ENCODE data around the gene SPDYE3. TPM values are rescaled to one million over a fixed set of nuclear protein-coding genes. Genes with fewer than 3 reads are reported as not detected.

SPDYE3 gene
- total RNA-seq, 4 donors from 2014 or later: not detected

DNA sequence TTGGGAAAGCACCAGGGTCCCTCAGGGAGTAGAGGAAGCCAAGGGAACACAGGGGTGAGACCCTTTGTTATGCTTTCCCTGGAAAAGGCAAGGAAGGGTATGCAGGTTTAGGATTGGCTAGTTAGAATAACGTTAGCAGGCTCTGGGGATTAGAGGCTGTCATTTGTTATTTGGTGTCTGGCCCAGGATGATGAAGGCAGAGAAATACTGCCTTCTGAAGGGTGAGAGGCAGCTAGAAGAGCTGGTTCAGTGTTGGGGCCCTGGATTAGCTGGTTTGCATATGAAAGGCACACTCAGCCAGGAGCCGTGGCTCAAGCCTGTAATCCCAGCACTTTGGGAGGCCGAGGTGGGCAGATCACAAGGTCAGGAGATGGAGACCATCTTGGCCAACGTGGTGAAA lies 62.8 kb downstream of the SPDYE3 start:
- Histone ChIP-seq H3K27ac (peak overlapping the region in 3 of 4 donors; percentile 31 to 52 (median 52)), H3K4me3 (no peak overlapping the region), H3K27me3 (no peaks in the 10 kb centered on the region), H3K9me3 (no peaks in the 10 kb centered on the region), H3K4me1 (no peaks in the 10 kb centered on the region), H3K36me3 (peaks cover 0 to 6% of the 10 kb centered on the region in 2 donors)
- intact Hi-C loops (cut with DNase I; ENCODE audit: low total_unique reads) (no loop called here), in situ Hi-C loops (cut with MboI; ENCODE audit: low sequenced_read_pairs in 4 of 4) (no loop called here)
- DNase-seq: no peak
- peak in 1 of 2 donors; percentile 10 for TF ChIP-seq POLR2A (IDR thresholded peaks at IDR 0.05)
- TF ChIP-seq, protein P1, sequence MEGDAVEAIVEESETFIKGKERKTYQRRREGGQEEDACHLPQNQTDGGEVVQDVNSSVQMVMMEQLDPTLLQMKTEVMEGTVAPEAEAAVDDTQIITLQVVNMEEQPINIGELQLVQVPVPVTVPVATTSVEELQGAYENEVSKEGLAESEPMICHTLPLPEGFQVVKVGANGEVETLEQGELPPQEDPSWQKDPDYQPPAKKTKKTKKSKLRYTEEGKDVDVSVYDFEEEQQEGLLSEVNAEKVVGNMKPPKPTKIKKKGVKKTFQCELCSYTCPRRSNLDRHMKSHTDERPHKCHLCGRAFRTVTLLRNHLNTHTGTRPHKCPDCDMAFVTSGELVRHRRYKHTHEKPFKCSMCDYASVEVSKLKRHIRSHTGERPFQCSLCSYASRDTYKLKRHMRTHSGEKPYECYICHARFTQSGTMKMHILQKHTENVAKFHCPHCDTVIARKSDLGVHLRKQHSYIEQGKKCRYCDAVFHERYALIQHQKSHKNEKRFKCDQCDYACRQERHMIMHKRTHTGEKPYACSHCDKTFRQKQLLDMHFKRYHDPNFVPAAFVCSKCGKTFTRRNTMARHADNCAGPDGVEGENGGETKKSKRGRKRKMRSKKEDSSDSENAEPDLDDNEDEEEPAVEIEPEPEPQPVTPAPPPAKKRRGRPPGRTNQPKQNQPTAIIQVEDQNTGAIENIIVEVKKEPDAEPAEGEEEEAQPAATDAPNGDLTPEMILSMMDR (IDR thresholded peaks at IDR 0.05 in 4 of 5, conservative IDR thresholded peaks at IDR 0.05 in 1 of 5): no peak
- ATAC-seq: peak in 1 of 2 donors; percentile 17

DNA sequence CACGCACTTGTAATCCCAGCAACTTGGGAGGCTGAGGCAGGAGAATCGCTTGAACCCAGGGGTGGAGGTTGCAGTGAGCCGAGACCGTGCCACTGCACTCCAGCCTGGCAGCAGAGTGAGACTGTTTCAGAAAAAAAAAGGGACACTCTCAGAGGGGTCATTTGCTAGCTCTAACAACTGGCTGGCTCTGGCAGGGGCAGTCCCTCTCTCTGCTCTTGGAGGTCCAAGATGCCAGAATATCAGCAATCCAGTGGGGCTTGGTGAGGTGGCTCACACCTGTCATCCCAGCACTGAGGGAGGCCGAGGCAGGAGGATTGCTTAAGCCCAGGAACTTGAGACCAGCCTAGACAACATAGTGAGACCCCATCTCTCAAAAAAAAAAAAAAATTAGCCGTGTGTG lies 63.2 kb downstream of the SPDYE3 start:
- DNase-seq: no peak
- Histone ChIP-seq H3K4me3 (no peak overlapping the region), H3K27me3 (no peaks in the 10 kb centered on the region), H3K36me3 (peaks cover 0 to 6% of the 10 kb centered on the region in 2 donors), H3K4me1 (no peaks in the 10 kb centered on the region), H3K9me3 (no peaks in the 10 kb centered on the region), H3K27ac (peak overlapping the region in 2 of 4 donors; percentile 31 to 52)
- intact Hi-C loops (cut with DNase I; ENCODE audit: low total_unique reads) (no loop called here), in situ Hi-C loops (cut with MboI; ENCODE audit: low sequenced_read_pairs in 4 of 4) (no loop called here)
- ATAC-seq: no peak
- TF ChIP-seq, protein P1 (IDR thresholded peaks at IDR 0.05 in 4 of 5, conservative IDR thresholded peaks at IDR 0.05 in 1 of 5): no peak
- no peak for TF ChIP-seq POLR2A (IDR thresholded peaks at IDR 0.05)

- DNase-seq (no peak), ATAC-seq (peak in 1 of 2 donors; percentile 17)
- Histone ChIP-seq H3K36me3 (peaks cover 0 to 6% of the 10 kb centered on the region in 2 donors), H3K4me1 (no peaks in the 10 kb centered on the region), H3K4me3 (no peak overlapping the region), H3K9me3 (no peaks in the 10 kb centered on the region), H3K27ac (peak overlapping the region in 1 of 4 donors; percentile 52), H3K27me3 (no peaks in the 10 kb centered on the region)
- intact Hi-C loops (cut with DNase I; ENCODE audit: low total_unique reads): no loop called here
- in situ Hi-C loops (cut with MboI; ENCODE audit: low sequenced_read_pairs in 4 of 4): no loop called here
- TF ChIP-seq POLR2A (IDR thresholded peaks at IDR 0.05): no peak
- TF ChIP-seq, protein P1 (IDR thresholded peaks at IDR 0.05 in 4 of 5, conservative IDR thresholded peaks at IDR 0.05 in 1 of 5): no peak
Observed at GRCh38 chr7:100371561-100372171, 64.2 kb downstream of the SPDYE3 start.

Other genes with a start within 250 kb of the SPDYE3 start
- 10 to 100 TPM; 11.2 to 19.2 (median 16.1) TPM for gene ZNF3, start 226.0 kb upstream of the SPDYE3 start, total RNA-seq
- gene COPS6, start 218.7 kb upstream of the SPDYE3 start, total RNA-seq: 10 to 100 TPM; 32.6 to 57.9 (median 39.4) TPM
- 10 to 100 TPM; 23.9 to 45.7 (median 36.1) TPM for gene MCM7, start 206.3 kb upstream of the SPDYE3 start, total RNA-seq
- gene AP4M1, start 206.1 kb upstream of the SPDYE3 start, total RNA-seq: 10 to 100 TPM in 2 of 4 donors, 1 to 10 TPM in 2; 7.2 to 13.8 (median 10.8) TPM
- gene TAF6, start 188.3 kb upstream of the SPDYE3 start, total RNA-seq: 10 to 100 TPM; 38.6 to 71.7 (median 56.6) TPM
- gene CNPY4, start 188.1 kb upstream of the SPDYE3 start, total RNA-seq: 1 to 10 TPM; 2.0 to 5.0 (median 2.4) TPM
- gene MBLAC1, start 180.7 kb upstream of the SPDYE3 start, total RNA-seq: 1 to 10 TPM; 1.4 to 7.4 (median 3.1) TPM
- 100 to 1,000 TPM in 3 of 4 donors, 10 to 100 TPM in 1; 97.6 to 141 (median 127) TPM for gene LAMTOR4, start 158.8 kb upstream of the SPDYE3 start, total RNA-seq
- gene TRAPPC14, start 149.0 kb upstream of the SPDYE3 start, total RNA-seq: 1 to 10 TPM; 3.0 to 6.1 (median 4.2) TPM
- 1 to 10 TPM in 2 of 4 donors, under 1 TPM in 1, not detected in 1; 0.53 to 1.9 (median 1.6) TPM for gene GAL3ST4, start 139.1 kb upstream of the SPDYE3 start, total RNA-seq
- gene GPC2, start 130.3 kb upstream of the SPDYE3 start, total RNA-seq: 1 to 10 TPM in 1 of 4 donors, not detected in 3; 4.0 TPM
- gene STAG3, start 129.8 kb upstream of the SPDYE3 start, total RNA-seq: 1 to 10 TPM in 1 of 4 donors, under 1 TPM in 1, not detected in 2; 0.13 to 5.5 TPM
- not detected for gene PVRIG, start 87.8 kb upstream of the SPDYE3 start, total RNA-seq
- gene PILRB, start 50.4 kb downstream of the SPDYE3 start, total RNA-seq: 10 to 100 TPM; 11.8 to 32.4 (median 20.8) TPM
- 1 to 10 TPM in 3 of 4 donors, under 1 TPM in 1; 0.62 to 5.4 (median 2.0) TPM for gene PILRA, start 65.8 kb downstream of the SPDYE3 start, total RNA-seq
- gene ZCWPW1, start 121.0 kb downstream of the SPDYE3 start, total RNA-seq: 1 to 10 TPM; 1.6 to 8.5 (median 2.7) TPM
- 10 to 100 TPM; 23.5 to 39.9 (median 28.6) TPM for gene MEPCE, start 122.1 kb downstream of the SPDYE3 start, total RNA-seq
- gene PPP1R35, start 128.8 kb downstream of the SPDYE3 start, total RNA-seq: 10 to 100 TPM in 3 of 4 donors, 1 to 10 TPM in 1; 5.1 to 16.0 (median 13.0) TPM
- gene SPACDR, start 156.6 kb downstream of the SPDYE3 start, total RNA-seq: under 1 TPM in 1 of 4 donors, not detected in 3; 0.29 TPM
- gene TSC22D4, start 171.5 kb downstream of the SPDYE3 start, total RNA-seq: 10 to 100 TPM; 14.3 to 25.5 (median 21.2) TPM
- gene NYAP1, start 176.2 kb downstream of the SPDYE3 start, total RNA-seq: under 1 TPM in 1 of 4 donors, not detected in 3; 0.29 TPM
- 10 to 100 TPM; 10.7 to 16.4 (median 13.5) TPM for gene AGFG2, start 231.5 kb downstream of the SPDYE3 start, total RNA-seq